ENCODE results near the gene AOX1.
"Not testable (repeated sequence)": the region's sequence is repeated elsewhere in the genome, so short reads cannot be mapped to it uniquely, and the experiment has no call there.

AOX1 gene

GRCh38 chr2:200631287-200631686, 45.5 kb downstream of the AOX1 start:
- no peak for DNase-seq

- no peak for DNase-seq
Measured at GRCh38 chr2:200634231-200634964, 48.6 kb downstream of the AOX1 start.

- DNase-seq: no peak
Measured at GRCh38 chr2:200635251-200635650, 49.4 kb downstream of the AOX1 start.

GRCh38 chr2:200637901-200638300, 52.1 kb downstream of the AOX1 start:
- no peak for DNase-seq

- no peak for DNase-seq
Measured at GRCh38 chr2:200640176-200640575, 54.4 kb downstream of the AOX1 start.

DNA sequence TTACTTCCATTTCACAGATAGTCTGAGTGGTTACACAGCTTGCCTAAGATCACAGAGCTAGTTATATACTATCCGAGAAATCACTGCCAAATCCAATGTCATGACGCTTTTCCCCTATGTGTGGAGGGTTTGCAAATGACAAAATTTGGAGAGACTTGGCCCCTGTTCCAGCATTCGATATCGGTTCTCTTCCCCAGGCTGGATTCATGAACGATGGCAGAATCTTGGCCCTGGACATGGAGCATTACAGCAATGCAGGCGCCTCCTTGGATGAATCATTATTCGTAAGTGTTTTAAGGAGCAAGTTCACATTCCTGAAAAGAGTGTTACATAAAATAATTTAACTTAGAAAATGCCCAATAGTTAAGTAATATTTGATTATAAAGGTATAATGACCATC, 55.1 kb downstream of the AOX1 start:
- DNase-seq: no peak

- DNase-seq: not testable (repeated sequence)
Measured at GRCh38 chr2:200648518-200649281, 62.9 kb downstream of the AOX1 start.

DNA sequence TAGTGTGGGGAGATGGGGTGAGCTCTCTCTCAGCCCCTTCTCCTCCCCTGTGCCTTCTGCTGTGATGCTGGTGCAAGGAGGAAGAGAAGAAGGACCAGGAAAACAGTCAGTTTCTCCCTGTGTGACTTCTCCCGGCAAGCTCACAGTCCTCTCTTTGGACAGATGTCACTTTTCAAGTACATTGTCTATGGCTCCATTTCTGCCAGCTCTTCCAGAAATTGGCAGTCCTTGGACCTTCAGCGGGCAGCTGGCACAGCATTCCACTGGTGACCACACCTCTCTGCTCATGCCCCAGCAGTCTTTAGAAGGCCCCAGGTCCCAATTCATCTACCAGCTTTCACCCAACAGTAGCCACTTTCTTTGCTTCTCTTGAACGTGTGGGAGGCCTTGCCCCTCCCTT, 63.9 kb downstream of the AOX1 start:
- no peak for DNase-seq

- DNase-seq: no peak
Measured at GRCh38 chr2:200650195-200650594, 64.4 kb downstream of the AOX1 start.

GRCh38 chr2:200652158-200652557, 66.3 kb downstream of the AOX1 start:
- DNase-seq: no peak

- no peak for DNase-seq
Measured at GRCh38 chr2:200653021-200653420, 67.2 kb downstream of the AOX1 start.

GRCh38 chr2:200654823-200655222, 69.0 kb downstream of the AOX1 start:
- no peak for DNase-seq

- no peak for DNase-seq
Measured at GRCh38 chr2:200655918-200656580, 70.2 kb downstream of the AOX1 start.

GRCh38 chr2:200658278-200658864, 72.6 kb downstream of the AOX1 start:
- DNase-seq: no peak

GRCh38 chr2:200659410-200659809, 73.6 kb downstream of the AOX1 start:
- no peak for DNase-seq

DNA sequence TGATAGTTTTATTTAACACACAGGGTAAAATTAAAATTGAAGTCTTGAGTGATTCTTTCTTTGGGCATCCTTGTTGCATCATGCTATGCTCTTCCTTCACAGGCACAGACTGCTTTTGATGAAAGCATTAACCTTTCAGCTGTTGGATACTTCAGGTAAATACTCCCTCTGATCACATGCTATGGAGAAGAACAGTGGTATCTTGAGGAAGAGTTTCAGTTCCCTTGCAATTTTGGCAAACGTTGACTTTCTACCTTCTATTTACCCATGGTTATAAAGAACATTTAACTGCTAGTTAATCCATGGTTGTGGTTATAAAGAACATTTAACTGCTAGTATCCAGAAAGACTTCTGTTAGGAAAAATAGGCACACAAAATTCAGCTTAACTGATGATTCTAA, 75.7 kb downstream of the AOX1 start:
- no peak for DNase-seq

DNA sequence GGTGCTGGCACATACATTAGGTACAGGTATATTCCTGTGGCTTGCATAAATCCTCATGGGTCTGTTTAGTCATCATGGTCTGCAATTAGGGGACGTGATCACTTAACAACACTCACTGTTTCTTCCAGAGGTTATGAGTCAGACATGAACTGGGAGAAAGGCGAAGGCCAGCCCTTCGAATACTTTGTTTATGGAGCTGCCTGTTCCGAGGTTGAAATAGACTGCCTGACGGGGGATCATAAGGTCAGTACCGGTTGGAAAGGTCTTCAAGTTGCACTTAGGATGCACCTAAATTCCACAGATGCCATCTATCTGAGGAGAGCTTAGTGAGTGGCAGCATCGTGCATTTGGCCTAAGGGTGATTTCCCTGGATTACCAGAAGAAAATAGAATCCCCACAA, 76.9 kb downstream of the AOX1 start:
- DNase-seq: peak; percentile 79

GRCh38 chr2:200664770-200665494, 79.1 kb downstream of the AOX1 start:
- no peak for DNase-seq

DNA sequence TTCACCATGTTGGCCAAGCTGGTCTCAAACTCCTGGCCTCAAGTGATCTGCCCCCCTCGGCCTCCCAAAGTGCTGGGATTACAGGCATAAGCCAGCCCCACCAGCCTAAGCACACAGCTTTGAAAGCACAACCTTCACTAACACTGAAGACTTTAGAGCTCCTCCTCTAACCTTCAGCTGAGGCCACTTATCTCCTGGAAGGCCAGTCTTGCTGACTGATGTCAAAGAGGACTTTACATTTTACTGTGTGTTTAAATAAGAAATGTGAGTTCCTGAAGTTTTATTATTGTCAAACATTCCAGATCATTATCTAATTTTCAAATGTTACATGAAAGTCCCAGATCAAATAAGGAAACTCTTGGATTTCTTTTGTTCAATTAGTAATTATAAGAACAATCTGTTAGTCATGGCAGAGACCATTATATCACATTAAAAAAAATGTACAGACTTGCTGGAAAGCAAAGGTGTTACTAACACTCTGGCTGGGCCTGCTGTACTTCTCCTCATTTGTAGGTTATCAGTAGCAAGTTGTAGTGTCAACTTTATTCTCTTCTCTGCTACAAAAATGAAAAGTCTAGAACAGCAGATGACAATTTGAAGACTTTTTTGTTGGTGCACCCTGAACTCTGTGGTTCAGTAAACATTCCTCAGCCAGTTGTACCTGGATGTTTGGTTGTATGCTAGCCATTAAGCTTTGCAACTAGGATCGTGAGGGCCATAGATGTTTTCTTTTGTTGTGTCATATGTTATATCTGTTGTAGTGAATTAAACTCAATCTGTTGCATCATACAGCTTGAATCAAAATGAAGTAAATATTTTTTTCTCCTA, 80.0 kb downstream of the AOX1 start:
- DNase-seq: no peak

DNA sequence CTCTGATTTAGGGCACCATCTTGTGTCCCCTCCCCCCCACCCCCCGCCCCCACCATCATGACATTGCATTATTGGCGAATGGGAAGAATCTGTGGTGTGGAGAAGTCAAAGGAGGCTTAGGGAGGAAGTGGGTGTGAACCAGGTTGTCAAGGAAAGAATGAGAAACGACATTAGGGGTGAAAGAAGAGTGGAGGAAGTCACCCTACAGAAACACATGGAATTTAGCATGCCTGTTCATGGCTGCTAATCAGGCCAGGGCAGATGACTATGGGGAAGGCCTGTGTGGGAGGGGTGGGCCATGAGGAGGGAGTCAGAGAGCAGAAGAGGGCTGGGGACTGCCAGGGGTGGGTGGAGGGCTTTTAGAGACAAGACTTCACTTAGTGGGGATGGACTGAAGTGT, 81.6 kb downstream of the AOX1 start:
- DNase-seq: no peak

DNA sequence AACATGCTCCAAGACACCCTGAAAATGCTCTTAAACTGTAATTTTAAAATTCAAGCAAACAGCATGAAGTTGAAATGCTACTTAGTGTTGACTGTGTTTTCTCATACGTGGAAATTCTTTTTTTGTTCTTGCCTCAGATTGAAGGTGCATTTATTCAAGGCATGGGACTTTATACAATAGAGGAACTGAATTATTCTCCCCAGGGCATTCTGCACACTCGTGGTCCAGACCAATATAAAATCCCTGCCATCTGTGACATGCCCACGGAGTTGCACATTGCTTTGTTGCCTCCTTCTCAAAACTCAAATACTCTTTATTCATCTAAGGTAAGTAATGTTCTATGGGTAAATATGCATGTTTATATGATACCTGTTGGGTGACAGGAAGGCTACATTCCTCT, 82.7 kb downstream of the AOX1 start:
- DNase-seq: no peak

- no peak for DNase-seq
Measured at GRCh38 chr2:200669308-200669707, 83.5 kb downstream of the AOX1 start.

Data from HCEC 1CT (cell line).